ENCODE data around the gene SPOUT1. TPM values are rescaled to one million over a fixed set of nuclear protein-coding genes. Genes with fewer than 3 reads are reported as not detected.
A peak's percentile ranks its signal among the peaks of the same experiment; 100 is the strongest.

The SPOUT1 gene
- total and polyA plus RNA-seq, 2 experiments from 2014 or later: 24.2 to 52.1 TPM

DNA sequence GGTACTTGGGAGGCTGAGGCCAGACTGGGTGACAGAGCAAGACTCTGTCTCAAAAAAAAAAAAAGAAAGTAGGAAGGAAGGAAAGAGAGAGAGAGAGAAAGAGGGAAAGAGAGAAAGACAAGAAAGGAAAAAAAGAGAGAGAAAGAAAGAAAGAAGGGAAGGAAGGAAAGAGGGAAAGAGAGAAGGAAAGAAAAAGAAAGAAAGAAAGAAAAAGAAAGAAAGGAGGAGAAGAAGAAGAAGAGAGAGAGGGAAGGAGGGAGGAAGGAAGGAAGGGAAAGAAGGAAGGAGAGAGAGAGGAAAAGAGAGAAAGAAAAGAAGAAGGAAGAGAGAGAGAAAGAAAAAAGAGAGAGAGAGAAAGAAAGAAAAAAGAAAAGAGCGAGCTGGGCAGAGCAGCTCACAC, 54.8 kb downstream of the SPOUT1 start:
- Histone ChIP-seq H3K27ac (no peak overlapping the region), H3K9me3 (ENCODE audit: low read depth) (no peaks in the 10 kb centered on the region), H3K4me1 (ENCODE audit: low read depth) (peaks cover 5% of the 10 kb centered on the region), H3K4me3 (no peak overlapping the region), H3K36me3 (no peaks in the 10 kb centered on the region), H3K27me3 (no peaks in the 10 kb centered on the region)
- TF ChIP-seq, protein P1, sequence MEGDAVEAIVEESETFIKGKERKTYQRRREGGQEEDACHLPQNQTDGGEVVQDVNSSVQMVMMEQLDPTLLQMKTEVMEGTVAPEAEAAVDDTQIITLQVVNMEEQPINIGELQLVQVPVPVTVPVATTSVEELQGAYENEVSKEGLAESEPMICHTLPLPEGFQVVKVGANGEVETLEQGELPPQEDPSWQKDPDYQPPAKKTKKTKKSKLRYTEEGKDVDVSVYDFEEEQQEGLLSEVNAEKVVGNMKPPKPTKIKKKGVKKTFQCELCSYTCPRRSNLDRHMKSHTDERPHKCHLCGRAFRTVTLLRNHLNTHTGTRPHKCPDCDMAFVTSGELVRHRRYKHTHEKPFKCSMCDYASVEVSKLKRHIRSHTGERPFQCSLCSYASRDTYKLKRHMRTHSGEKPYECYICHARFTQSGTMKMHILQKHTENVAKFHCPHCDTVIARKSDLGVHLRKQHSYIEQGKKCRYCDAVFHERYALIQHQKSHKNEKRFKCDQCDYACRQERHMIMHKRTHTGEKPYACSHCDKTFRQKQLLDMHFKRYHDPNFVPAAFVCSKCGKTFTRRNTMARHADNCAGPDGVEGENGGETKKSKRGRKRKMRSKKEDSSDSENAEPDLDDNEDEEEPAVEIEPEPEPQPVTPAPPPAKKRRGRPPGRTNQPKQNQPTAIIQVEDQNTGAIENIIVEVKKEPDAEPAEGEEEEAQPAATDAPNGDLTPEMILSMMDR (IDR thresholded peaks at IDR 0.05; ENCODE audit: low read depth, low read length): no peak
- no peak for DNase-seq (ENCODE audit: low read depth in 1 of 2, low spot score in 1 of 2)

GRCh38 chr9:128773049-128773448, 56.5 kb downstream of the SPOUT1 start:
- H3K27ac ChIP-seq: no peak overlapping the region
- H3K9me3 ChIP-seq (ENCODE audit: low read depth): no peaks in the 10 kb centered on the region
- peaks cover 5% of the 10 kb centered on the region for H3K4me1 ChIP-seq (ENCODE audit: low read depth)
- no peak for DNase-seq (ENCODE audit: low read depth in 1 of 2, low spot score in 1 of 2)
- H3K36me3 ChIP-seq: no peaks in the 10 kb centered on the region
- no peak overlapping the region for H3K4me3 ChIP-seq
- TF ChIP-seq, protein P1 (IDR thresholded peaks at IDR 0.05; ENCODE audit: low read depth, low read length): no peak
- H3K27me3 ChIP-seq: no peaks in the 10 kb centered on the region

GRCh38 chr9:128771745-128772519, 57.7 kb downstream of the SPOUT1 start, which contains the start of gene ZER1:
ZER1 (minus strand) TSS chr9:128771927; CDS start chr9:128755565, 16,362 bp downstream.
- H3K27me3 ChIP-seq: no peaks in the 10 kb centered on the region
- H3K4me1 ChIP-seq (ENCODE audit: low read depth): peaks cover 5% of the 10 kb centered on the region
- H3K27ac ChIP-seq: peak within 1 kb of the TSS; percentile 96
- TF ChIP-seq, protein P1 (IDR thresholded peaks at IDR 0.05; ENCODE audit: low read depth, low read length): no peak
- peak within 1 kb of the TSS; percentile 97 for H3K4me3 ChIP-seq
- H3K36me3 ChIP-seq: no peaks in the 10 kb centered on the region
- peak; percentile 95 to 96 for DNase-seq (ENCODE audit: low read depth in 1 of 2, low spot score in 1 of 2)
- no peaks in the 10 kb centered on the region for H3K9me3 ChIP-seq (ENCODE audit: low read depth)

DNA sequence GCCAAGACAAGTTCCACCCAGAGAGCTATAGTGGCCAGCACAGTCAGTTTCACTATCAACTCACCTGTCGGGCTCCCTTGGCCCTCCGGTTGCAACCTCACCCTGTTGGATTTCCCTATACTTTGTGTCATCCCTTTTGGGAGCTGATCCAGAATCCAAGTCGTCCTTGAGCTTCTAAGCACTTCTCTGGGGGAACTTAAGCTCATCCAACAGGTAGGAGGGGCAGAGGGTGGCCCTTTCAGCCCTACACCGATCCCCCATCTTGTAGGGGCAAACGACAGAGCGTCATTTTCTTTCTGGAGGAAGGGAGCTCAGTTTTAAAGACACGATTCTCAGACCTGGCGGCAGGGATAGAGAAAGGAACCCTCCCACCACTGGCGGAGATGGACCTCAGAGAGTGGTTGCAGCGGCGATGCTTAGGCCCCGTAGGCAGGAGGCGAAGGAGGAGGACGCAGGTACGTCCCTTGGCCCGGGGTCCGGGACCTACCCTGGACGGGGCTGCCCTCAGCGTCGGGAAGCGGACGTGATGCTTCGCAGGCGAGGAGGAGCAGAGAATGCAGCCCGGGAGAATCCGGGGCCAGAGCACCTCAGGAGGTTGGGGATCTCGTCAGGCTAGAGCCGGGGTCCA, 58.4 kb downstream of the SPOUT1 start:
- no peaks in the 10 kb centered on the region for H3K9me3 ChIP-seq (ENCODE audit: low read depth)
- H3K4me3 ChIP-seq: peak overlapping the region; percentile 97
- TF ChIP-seq, protein P1 (IDR thresholded peaks at IDR 0.05; ENCODE audit: low read depth, low read length): no peak
- peak; percentile 33 to 61 for DNase-seq (ENCODE audit: low read depth in 1 of 2, low spot score in 1 of 2)
- H3K36me3 ChIP-seq: no peaks in the 10 kb centered on the region
- H3K27me3 ChIP-seq: no peaks in the 10 kb centered on the region
- peaks cover 5% of the 10 kb centered on the region for H3K4me1 ChIP-seq (ENCODE audit: low read depth)
- H3K27ac ChIP-seq: peak overlapping the region; percentile 96

DNA sequence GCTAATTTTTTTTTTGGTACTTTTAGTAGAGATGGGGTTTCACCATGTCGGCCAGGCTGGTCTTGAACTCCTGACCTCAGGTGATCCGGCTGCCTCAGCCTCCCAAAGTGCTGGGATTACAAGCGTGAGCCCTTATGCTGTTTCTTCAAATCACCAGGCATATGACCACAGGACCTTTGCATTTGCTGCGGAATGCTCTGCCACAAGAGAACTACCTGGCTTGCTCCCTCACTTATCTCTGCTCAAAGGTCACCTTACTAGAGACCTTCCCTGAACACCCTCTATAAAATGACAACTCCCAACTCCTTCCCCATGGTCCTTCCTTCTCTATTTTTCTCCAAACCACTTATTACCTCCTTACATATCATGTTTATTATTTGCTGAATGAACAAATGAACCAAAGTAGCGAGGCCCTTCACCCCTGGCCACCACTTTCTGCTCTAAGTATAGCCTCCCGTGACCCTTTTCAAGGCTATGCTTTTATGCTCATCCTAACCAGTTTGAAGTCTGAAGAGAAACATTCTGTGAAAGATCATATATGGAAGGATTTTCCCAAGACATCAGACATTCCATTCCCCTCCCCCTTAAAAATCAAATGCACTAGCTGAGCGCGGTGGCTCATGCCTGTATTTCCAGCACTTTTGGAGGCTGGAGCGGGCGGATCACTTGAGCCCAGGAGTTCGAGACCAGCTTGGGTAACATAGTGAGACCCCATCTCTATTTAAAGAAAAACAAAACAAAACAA, 59.1 kb downstream of the SPOUT1 start:
- peak overlapping the region; percentile 96 for H3K27ac ChIP-seq
- no peak for DNase-seq (ENCODE audit: low read depth in 1 of 2, low spot score in 1 of 2)
- TF ChIP-seq, protein P1 (IDR thresholded peaks at IDR 0.05; ENCODE audit: low read depth, low read length): no peak
- peaks cover 5% of the 10 kb centered on the region for H3K4me1 ChIP-seq (ENCODE audit: low read depth)
- no peaks in the 10 kb centered on the region for H3K36me3 ChIP-seq
- peak overlapping the region; percentile 97 for H3K4me3 ChIP-seq
- H3K27me3 ChIP-seq: no peaks in the 10 kb centered on the region
- H3K9me3 ChIP-seq (ENCODE audit: low read depth): no peaks in the 10 kb centered on the region
